ENCODE measurements around the gene UPB1.

DNA sequence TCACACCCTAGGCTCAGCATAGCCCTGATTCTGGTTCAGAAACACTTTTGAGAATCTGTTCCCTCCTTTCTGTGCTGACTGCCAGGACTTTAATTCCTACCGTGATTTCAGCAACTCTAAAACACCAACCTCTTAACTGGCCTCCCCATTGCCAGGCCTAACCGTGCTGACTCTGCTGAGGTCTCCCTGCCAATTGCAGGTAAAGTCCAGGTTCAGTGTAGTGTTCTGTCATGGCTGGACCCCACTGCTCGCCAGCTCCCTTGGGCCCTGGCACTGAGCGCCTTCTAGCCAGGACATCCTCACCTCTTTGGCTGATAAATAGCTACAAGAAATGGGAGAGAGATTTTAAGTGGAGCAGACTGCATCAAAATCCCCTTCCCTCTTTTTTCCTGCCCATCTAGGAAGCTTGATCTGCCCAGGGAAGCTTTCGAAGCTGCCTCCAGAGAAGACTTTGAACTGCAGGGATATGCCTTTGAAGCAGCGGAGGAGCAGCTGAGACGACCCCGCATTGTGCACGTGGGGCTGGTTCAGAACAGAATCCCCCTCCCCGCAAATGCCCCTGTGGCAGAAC, 4.7 kb downstream of the UPB1 start:
- no peak for TF ChIP-seq ELF4 (IDR thresholded peaks at IDR 0.05)
- no peak for TF ChIP-seq CTBP1 (IDR thresholded peaks at IDR 0.05; ENCODE audit: borderline replicate concordance)
- TF ChIP-seq BHLHE40 (IDR thresholded peaks at IDR 0.05; ENCODE audit: borderline replicate concordance): no peak
- TF ChIP-seq, protein P1, sequence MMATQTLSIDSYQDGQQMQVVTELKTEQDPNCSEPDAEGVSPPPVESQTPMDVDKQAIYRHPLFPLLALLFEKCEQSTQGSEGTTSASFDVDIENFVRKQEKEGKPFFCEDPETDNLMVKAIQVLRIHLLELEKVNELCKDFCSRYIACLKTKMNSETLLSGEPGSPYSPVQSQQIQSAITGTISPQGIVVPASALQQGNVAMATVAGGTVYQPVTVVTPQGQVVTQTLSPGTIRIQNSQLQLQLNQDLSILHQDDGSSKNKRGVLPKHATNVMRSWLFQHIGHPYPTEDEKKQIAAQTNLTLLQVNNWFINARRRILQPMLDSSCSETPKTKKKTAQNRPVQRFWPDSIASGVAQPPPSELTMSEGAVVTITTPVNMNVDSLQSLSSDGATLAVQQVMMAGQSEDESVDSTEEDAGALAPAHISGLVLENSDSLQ (IDR thresholded peaks at IDR 0.05): no peak
